Endothelial cell of umbilical vein (primary cell): ENCODE data around the gene RMND1. TPM values are rescaled to one million over a fixed set of nuclear protein-coding genes. Genes with fewer than 3 reads are reported as not detected.

Experiments
- BruUV-seq: library from RNA; stranded (reverse); fragments of 400-500 nt; replicated peaks from 2 replicates; lab custom pipeline; 2021; lab: Mats Ljungman, UMichigan
- CTCF ChIA-PET: fragments of 300-600, 350-600 bp; sonication (Branson Sonifier 250); formaldehyde crosslinking; loops from one replicate; lab custom pipeline; 2021; ENCODE audit warnings: antibody characterized with exemption, inconsistent platforms; lab: Charles Lee
- POLR2A ChIA-PET: fragments of 300-600, 350-600 bp; sonication (Branson Sonifier 250); formaldehyde crosslinking; loops from one replicate; lab custom pipeline; 2021; ENCODE audit warnings: antibody characterized with exemption, inconsistent platforms; lab: Charles Lee
- DNase-seq: peaks from one replicate; pipeline ENCODE4 v3.0.0-alpha.2; 2011; ENCODE audit warnings: low read depth, low spot score
- FAIRE-seq: peaks from 2 replicates; lab custom pipeline; 2011; peaks lifted over from hg19 to GRCh38; lab: Jason Lieb, UNC
- H2AFZ ChIP-seq: 2 replicates; pipeline ENCODE4 v1.6.0; 2012; ENCODE audit warnings: low read depth, low read length, control low read depth, inconsistent platforms
- H3K27ac ChIP-seq: 2 replicates; pipeline ENCODE4 v1.5.1; 2011; ENCODE audit warnings: low read depth, mild to moderate bottlenecking, control low read depth, low read length, moderate library complexity; ENCODE audit not compliant: insufficient read depth
- H3K27me3 ChIP-seq, 2 experiments: 2 replicates each; pipeline versions ENCODE4 v1.6.0 to v1.6.1; 2011; ENCODE audit warnings: low read length in 2 of 2, mixed read lengths in 1 of 2; ENCODE audit not compliant: control insufficient read depth in 2 of 2, insufficient read depth in 2 of 2
- H3K36me3 ChIP-seq, 2 experiments: 2 replicates in 1 of 2; 3 replicates in 1 of 2; pipeline ENCODE4 v1.5.1; 2011; ENCODE audit warnings: low read length in 2 of 2, mild to moderate bottlenecking in 1 of 2, moderate library complexity in 1 of 2; ENCODE audit not compliant: control insufficient read depth in 2 of 2, insufficient read depth in 2 of 2; ENCODE audit errors: extremely low read depth in 1 of 2
- H3K4me1 ChIP-seq: 3 replicates; pipeline ENCODE4 v1.5.1; 2011; ENCODE audit warnings: mild to moderate bottlenecking, low read length; ENCODE audit not compliant: control insufficient read depth, insufficient read depth; ENCODE audit errors: extremely low read depth
- H3K4me2 ChIP-seq: 2 replicates; pipeline ENCODE4 v1.6.1; 2011; ENCODE audit warnings: low read length, control low read depth, mixed read lengths; ENCODE audit not compliant: insufficient read depth
- H3K4me3 ChIP-seq, 3 experiments: fragments of 200-600 bp in 1 of 3; sonication (generic), shearing (Covaris generic) in 1 of 3; replicated peaks in 1 of 3; 2 replicates each; pipeline ENCODE4 v1.5.1; 2011 to 2016; ENCODE audit warnings: control low read depth in 3 of 3, low read length in 3 of 3, mild to moderate bottlenecking in 2 of 3, inconsistent platforms in 1 of 3, low read depth in 1 of 3, moderate library complexity in 1 of 3; ENCODE audit not compliant: insufficient read depth in 1 of 3
- H3K79me2 ChIP-seq: 2 replicates; pipeline ENCODE4 v1.6.0; 2012; ENCODE audit warnings: low read length, inconsistent platforms; ENCODE audit not compliant: control insufficient read depth, insufficient read depth
- H3K9ac ChIP-seq: replicated peaks from 2 replicates; pipeline ENCODE3; 2011; ENCODE audit warnings: low read length, control low read depth; ENCODE audit not compliant: insufficient read depth; ENCODE audit errors: extremely low read depth
- H3K9me1 ChIP-seq: replicated peaks from 3 replicates; pipeline ENCODE4 v1.6.0; 2011; ENCODE audit warnings: mild to moderate bottlenecking, low read length; ENCODE audit not compliant: control insufficient read depth, insufficient read depth; ENCODE audit errors: extremely low read depth
- H3K9me3 ChIP-seq: replicated peaks from 2 replicates; pipeline ENCODE4 v1.5.1; 2012; ENCODE audit warnings: low read length, inconsistent platforms; ENCODE audit not compliant: control insufficient read depth, insufficient read depth
- H4K20me1 ChIP-seq: replicated peaks from 2 replicates; pipeline ENCODE3; 2011; ENCODE audit warnings: mild to moderate bottlenecking, low read length; ENCODE audit not compliant: control insufficient read depth, insufficient read depth; ENCODE audit errors: extremely low read depth
- EZH2 ChIP-seq: IDR thresholded peaks from 2 replicates; pipeline ENCODE4 v1.6.1; 2012; ENCODE audit warnings: borderline replicate concordance, low read depth, mild to moderate bottlenecking, moderate library complexity, low read length, inconsistent platforms; ENCODE audit not compliant: severe bottlenecking
- FOS ChIP-seq: IDR thresholded peaks from 2 replicates; pipeline ENCODE4 v1.6.1; 2011; ENCODE audit warnings: mild to moderate bottlenecking, low read length, moderate library complexity, borderline replicate concordance; ENCODE audit not compliant: insufficient read depth
- GATA2 ChIP-seq: IDR thresholded peaks from 2 replicates; pipeline ENCODE4 v1.7.0; 2011; ENCODE audit warnings: low read depth, mild to moderate bottlenecking, moderate library complexity, mixed read lengths, low read length; ENCODE audit not compliant: insufficient read length, insufficient read depth
- JUN ChIP-seq: IDR thresholded peaks from 2 replicates; pipeline ENCODE4 v1.6.1; 2011; ENCODE audit warnings: borderline replicate concordance, low read depth; ENCODE audit not compliant: insufficient read length, insufficient read depth
- MAX ChIP-seq: IDR thresholded peaks from 2 replicates; pipeline ENCODE4 v1.6.1; 2011; ENCODE audit not compliant: insufficient read depth, insufficient read length
- MYC ChIP-seq: IDR thresholded peaks from one replicate; pipeline ENCODE4 v1.6.1; 2011; ENCODE audit warnings: mild to moderate bottlenecking, low read depth, low read length
- POLR2A ChIP-seq: IDR thresholded peaks from 2 replicates; pipeline ENCODE4 v1.6.1; 2012; ENCODE audit warnings: low read depth, mild to moderate bottlenecking, control low read depth, low read length
- POLR2AphosphoS5 ChIP-seq: IDR thresholded peaks from 2 replicates; pipeline ENCODE4 v1.6.1; 2012; ENCODE audit warnings: low read depth, mild to moderate bottlenecking, control low read depth, low read length, moderate library complexity; ENCODE audit not compliant: insufficient read depth
- dilution Hi-C: fragments of 300-500 bp; cut with MboI; formaldehyde crosslinking; loops from one replicate; pipeline ENCODE4 v1.15.0; 2019; ENCODE audit warnings: low sequenced_read_pairs; ENCODE audit not compliant: extremely low pct_ligation_motif_present
- intact Hi-C: fragments of 100-400 bp; cut with micrococcal nuclease; formaldehyde crosslinking; loops from one replicate; pipeline ENCODE4 v1.10.0; 2022
- polyA plus RNA-seq, 4 experiments: library from polyadenylated mRNA; depleted of rRNA in 3 of 4; stranded (reverse) in 3 of 4; unstranded in 1 of 4; fragments of >200 nt; gene quantifications; 2 replicates each; pipeline versions ENCODE4 v1.2.1 to v1.2.3, GENCODE V29; 2011 to 2012; ENCODE audit warnings: missing spikeins in 1 of 4
- total RNA-seq: library from RNA; stranded (reverse); gene quantifications from 2 replicates; pipeline ENCODE4 v1.2.3, GENCODE V29; 2021
- TF ChIP-seq, protein P1 (sequence below), 2 donors: IDR thresholded peaks; 1 replicate in 1 of 2; 2 replicates in 1 of 2; pipeline ENCODE4 v1.5.1; 2011; ENCODE audit warnings: low read length in 2 of 2, mild to moderate bottlenecking in 2 of 2, moderate library complexity in 2 of 2, control low read depth in 1 of 2, inconsistent platforms in 1 of 2, low read depth in 1 of 2; ENCODE audit not compliant: insufficient read depth in 1 of 2; ENCODE audit errors: extremely low read depth in 1 of 2

Gene RMND1
- total and polyA plus RNA-seq, 2 donors (not counting 3 experiments of a cell fraction or from before 2014, with no cell fraction given) = 6.3 to 21.4 TPM

DNA sequence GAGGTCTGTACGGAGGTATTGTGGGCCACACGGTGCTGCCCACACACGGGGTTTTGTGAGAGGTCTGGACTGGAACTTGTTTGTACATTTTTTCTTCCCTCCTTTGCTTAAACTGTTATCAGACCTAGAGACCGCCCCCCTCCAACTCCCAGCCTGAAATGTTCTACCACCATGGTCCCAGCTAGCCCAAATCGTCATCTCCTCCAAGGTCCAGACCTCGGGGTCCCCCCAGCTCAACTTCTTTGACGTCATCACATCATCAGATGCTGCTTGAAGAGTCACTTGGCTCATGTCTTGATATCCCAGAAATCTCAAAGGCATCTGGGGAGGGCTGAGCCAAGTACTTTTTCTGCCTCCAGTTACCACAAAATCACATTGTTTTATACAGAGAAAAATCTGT, 39.1 kb upstream of the RMND1 start:
- Histone ChIP-seq H3K9me3 (no peaks in the 10 kb centered on the region), H3K27ac (no peak overlapping the region), H4K20me1 (no peaks in the 10 kb centered on the region), H3K79me2 (no peaks in the 10 kb centered on the region), H3K4me3 (no peak overlapping the region), H2AFZ (no peak overlapping the region), H3K9me1 (no peaks in the 10 kb centered on the region), H3K4me2 (no peak overlapping the region), H3K27me3 (no peaks in the 10 kb centered on the region), H3K36me3 (no peaks in the 10 kb centered on the region), H3K4me1 (peaks cover 12% of the 10 kb centered on the region), H3K9ac (no peak overlapping the region)
- CTCF ChIA-PET = interaction anchor here (0.6 to 1.4 kb wide), 3 partner anchors 9 to 808 kb away, joined by 4 read pairs; no protein-coding TSS in a partner anchor
- no TSS peak for BruUV-seq
- dilution Hi-C loops (no loop called here), intact Hi-C loops (loop anchor here (5.0 kb wide), 1 partner anchor 776 kb away; no protein-coding TSS in a partner anchor)
- FAIRE-seq (no peak), DNase-seq (no peak)
- TF ChIP-seq POLR2AphosphoS5 (no peak), FOS (no peak), MYC (no peak), EZH2 (no peak), GATA2 (no peak), MAX (no peak), JUN (no peak), POLR2A (no peak)
- TF ChIP-seq, protein P1, sequence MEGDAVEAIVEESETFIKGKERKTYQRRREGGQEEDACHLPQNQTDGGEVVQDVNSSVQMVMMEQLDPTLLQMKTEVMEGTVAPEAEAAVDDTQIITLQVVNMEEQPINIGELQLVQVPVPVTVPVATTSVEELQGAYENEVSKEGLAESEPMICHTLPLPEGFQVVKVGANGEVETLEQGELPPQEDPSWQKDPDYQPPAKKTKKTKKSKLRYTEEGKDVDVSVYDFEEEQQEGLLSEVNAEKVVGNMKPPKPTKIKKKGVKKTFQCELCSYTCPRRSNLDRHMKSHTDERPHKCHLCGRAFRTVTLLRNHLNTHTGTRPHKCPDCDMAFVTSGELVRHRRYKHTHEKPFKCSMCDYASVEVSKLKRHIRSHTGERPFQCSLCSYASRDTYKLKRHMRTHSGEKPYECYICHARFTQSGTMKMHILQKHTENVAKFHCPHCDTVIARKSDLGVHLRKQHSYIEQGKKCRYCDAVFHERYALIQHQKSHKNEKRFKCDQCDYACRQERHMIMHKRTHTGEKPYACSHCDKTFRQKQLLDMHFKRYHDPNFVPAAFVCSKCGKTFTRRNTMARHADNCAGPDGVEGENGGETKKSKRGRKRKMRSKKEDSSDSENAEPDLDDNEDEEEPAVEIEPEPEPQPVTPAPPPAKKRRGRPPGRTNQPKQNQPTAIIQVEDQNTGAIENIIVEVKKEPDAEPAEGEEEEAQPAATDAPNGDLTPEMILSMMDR (IDR thresholded peaks at IDR 0.05; ENCODE audit: extremely low read depth in 1 of 2, insufficient read depth in 1 of 2, low read depth in 1 of 2, low read length in 2 of 2) = no peak
- POLR2A ChIA-PET = no interaction called here
